Activated CD8-positive, alpha-beta memory T cell treated with anti-CD3 and anti-CD28 coated beads, Interleukin-2, amount 10 ng/mL, durations not matched to agents 7 days and 5 days (primary cell): ENCODE measurements around the gene EIF4A2. TPM values are rescaled to one million over a fixed set of nuclear protein-coding genes. Genes with fewer than 3 reads are reported as not detected.
"Not testable (repeated sequence)": the region's sequence is repeated elsewhere in the genome, so short reads cannot be mapped to it uniquely, and the experiment has no call there.

Experiments used
- ATAC-seq: fragments of 150-1000 bp; cut with Tn5 transposase; one replicate; pipeline ENCODE4 v1.10.0; 2021; ENCODE audit warnings: moderate library complexity
- CTCF ChIA-PET: fragments of 350-600 bp; sonication (Branson Sonifier 250); formaldehyde crosslinking; loops from one replicate; lab custom pipeline; 2021; ENCODE audit warnings: antibody characterized with exemption; lab: Charles Lee
- DNase-seq: peaks from one replicate; pipeline ENCODE4 v3.0.0-alpha.2; 2020
- H3K27ac Mint-ChIP-seq: one replicate; pipeline ENCODE4 v1.8.0; 2021; ENCODE audit warnings: mild to moderate bottlenecking, mixed read lengths
- H3K27me3 Mint-ChIP-seq: one replicate; pipeline ENCODE4 v1.8.0; 2021; ENCODE audit warnings: mixed read lengths
- H3K36me3 Mint-ChIP-seq: one replicate; pipeline ENCODE4 v1.8.0; 2021; ENCODE audit warnings: mild to moderate bottlenecking, mixed read lengths
- H3K4me1 Mint-ChIP-seq: one replicate; pipeline ENCODE4 v1.8.0; 2021; ENCODE audit warnings: mixed read lengths
- H3K4me3 Mint-ChIP-seq: one replicate; pipeline ENCODE4 v1.8.0; 2021; ENCODE audit warnings: mild to moderate bottlenecking, moderate library complexity, mixed read lengths
- H3K9me3 Mint-ChIP-seq: one replicate; pipeline ENCODE4 v1.8.0; 2022; ENCODE audit warnings: low read depth, mixed read lengths
- total RNA-seq, 2 experiments: library from RNA; stranded (reverse); gene quantifications; one replicate each; pipeline ENCODE4 v1.2.3, GENCODE V29; 2021

EIF4A2 gene
- total RNA-seq, 2 experiments from 2014 or later, result 374 to 441 TPM

- H3K9me3 Mint-ChIP-seq, result no peaks in the 10 kb centered on the region
- H3K36me3 Mint-ChIP-seq, result peaks cover 87% of the 10 kb centered on the region
- H3K27me3 Mint-ChIP-seq, result no peaks in the 10 kb centered on the region
- ATAC-seq (no peak), DNase-seq (no peak)
- CTCF ChIA-PET, result interaction anchor here (1.2 kb wide), 1 partner anchor 17 kb away, joined by 3 read pairs; no protein-coding TSS in a partner anchor
- H3K4me1 Mint-ChIP-seq, result peaks cover 49% of the 10 kb centered on the region
- peak overlapping the region; percentile 100 for H3K27ac Mint-ChIP-seq
- H3K4me3 Mint-ChIP-seq, result peak overlapping the region; percentile 100
Observed at GRCh38 chr3:186788482-186789370, 5.3 kb downstream of the EIF4A2 start.

DNA sequence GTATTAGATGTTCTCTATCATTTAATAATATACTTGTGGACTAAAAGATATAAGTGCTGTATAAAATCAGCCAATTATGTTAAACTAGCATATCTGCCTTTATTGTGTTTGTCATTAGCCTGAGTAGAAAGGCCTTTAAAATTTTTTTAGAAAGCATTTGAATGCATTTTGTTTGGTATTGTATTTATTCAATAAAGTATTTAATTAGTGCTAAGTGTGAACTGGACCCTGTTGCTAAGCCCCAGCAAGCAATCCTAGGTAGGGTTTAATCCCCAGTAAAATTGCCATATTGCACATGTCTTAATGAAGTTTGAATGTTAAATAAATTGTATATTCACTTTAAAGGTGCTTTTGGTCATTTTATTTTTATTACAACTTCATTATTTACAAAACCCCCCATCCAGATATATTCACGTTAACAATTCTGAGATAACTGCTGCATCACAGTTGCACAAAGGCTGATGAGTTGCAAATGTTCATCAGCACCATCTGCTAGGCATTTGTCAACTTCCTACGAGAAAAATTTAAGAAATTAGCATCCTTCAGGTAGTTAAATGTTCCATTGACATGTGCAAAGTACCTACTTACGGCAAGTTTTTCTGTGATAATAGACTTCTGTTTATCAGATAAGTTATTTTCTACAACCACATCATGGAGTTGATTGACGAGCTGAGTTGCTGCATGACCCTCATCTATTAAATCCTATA, 6.3 kb downstream of the EIF4A2 start:
- DNase-seq, result no peak
- CTCF ChIA-PET, result interaction anchor here (0.9 kb wide), 1 partner anchor 32 kb away, joined by 3 read pairs; no protein-coding TSS in a partner anchor
- Mint-ChIP-seq H3K27me3 (no peaks in the 10 kb centered on the region), H3K9me3 (no peaks in the 10 kb centered on the region), H3K4me1 (peaks cover 48% of the 10 kb centered on the region), H3K4me3 (no peak overlapping the region), H3K36me3 (peaks cover 86% of the 10 kb centered on the region), H3K27ac (peak overlapping the region; percentile 100)
- ATAC-seq, result no peak

DNA sequence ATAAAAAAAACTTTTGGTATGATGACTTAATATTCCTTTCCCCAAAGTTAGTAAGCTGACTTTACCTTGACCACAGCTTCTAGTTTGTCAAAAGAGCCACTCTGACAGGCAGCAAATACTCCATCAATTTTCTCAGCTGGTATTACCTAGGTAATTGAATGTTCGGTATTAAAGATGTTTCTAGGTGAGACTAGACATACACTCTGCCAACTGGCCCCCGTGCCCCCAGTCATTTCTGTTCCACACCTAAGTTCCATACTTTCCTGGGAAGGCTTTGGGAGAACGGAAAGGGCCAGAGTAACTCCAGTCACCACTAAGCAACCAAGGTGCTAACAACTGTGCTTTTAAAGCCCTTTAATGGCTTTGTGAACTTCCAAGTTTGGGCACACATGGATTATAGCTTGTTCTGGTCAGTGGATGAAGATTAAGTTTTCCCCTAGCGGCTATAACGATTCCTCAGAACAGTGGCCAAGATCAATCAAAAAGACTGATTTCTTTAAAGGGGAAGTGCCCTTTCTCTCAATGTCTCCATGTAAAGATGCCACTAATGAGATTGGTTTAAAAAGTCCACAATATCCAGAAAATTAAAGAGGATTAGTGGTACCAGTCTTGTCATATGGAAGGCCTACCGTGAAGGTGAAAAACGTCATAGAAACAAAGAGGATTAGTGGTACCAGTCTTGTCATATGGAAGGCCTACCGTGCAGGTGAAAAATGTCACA, 7.0 kb downstream of the EIF4A2 start:
- peak overlapping the region; percentile 68 for H3K27ac Mint-ChIP-seq
- H3K4me1 Mint-ChIP-seq, result peaks cover 44% of the 10 kb centered on the region
- CTCF ChIA-PET, result interaction anchor here (0.9 kb wide), 1 partner anchor 31 kb away, joined by 3 read pairs; no protein-coding TSS in a partner anchor
- no peak overlapping the region for H3K4me3 Mint-ChIP-seq
- peaks cover 83% of the 10 kb centered on the region for H3K36me3 Mint-ChIP-seq
- H3K9me3 Mint-ChIP-seq, result no peaks in the 10 kb centered on the region
- ATAC-seq (peak; percentile 8), DNase-seq (no peak)
- H3K27me3 Mint-ChIP-seq, result no peaks in the 10 kb centered on the region

DNA sequence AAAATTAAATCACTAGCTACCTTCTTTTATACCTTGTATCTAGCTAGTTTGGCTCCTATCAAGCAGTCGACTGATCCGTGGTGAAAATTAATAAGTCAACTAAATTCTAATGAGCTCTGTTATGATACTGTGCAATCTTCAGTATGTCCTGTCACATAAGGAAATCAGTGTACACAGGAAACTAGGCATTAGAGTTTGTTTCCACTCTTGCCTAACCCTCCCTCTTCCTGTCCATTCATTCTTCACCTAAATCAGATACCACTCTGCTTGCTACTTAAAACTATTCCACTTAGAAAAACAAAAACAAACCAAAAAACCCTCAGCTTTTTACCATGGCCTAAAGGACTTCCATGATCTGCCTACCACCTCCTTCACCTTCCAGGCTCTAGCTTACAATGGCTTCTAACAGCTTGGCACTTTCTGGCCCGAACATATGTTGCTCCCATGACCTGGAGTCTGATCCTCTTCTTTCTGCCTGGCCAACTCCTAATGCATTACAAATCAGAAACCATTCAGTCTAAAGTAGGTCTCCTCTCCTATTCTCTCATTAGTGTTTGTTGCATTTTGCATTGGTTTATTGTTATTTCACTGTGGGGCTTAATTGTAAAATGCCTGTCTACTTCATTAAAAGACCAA, 15.0 kb downstream of the EIF4A2 start:
- CTCF ChIA-PET, result interaction anchor here (1.2 to 3.6 kb wide), 3 partner anchors 15 to 183 kb away, joined by 3 to 24 read pairs (median 11); partner anchors contain the start of gene EIF4A2
- Mint-ChIP-seq H3K27ac (peak overlapping the region; percentile 50), H3K4me3 (no peak overlapping the region), H3K9me3 (no peaks in the 10 kb centered on the region), H3K27me3 (no peaks in the 10 kb centered on the region), H3K36me3 (peaks cover 72% of the 10 kb centered on the region), H3K4me1 (peaks cover 47% of the 10 kb centered on the region)
- DNase-seq (no peak), ATAC-seq (peak; percentile 50)

DNA sequence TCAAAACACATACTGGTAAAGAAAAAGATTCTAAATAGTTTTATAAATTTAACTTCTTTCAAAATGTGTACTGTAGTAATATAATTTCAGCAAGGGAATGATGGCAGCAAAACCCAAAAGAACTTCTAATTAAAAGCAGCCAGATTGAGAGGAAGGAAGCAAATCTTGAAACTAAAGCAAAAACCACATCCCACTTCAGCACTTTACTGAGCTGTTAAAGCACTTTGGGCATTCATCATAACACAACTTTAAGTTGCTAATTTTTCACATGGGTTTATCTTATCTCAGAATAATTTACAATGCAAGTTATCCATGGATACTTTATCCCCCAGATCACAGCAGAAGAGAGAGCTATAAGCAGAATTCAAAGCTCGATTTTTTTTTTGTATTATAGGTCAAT, 16.9 kb downstream of the EIF4A2 start:
- H3K4me1 Mint-ChIP-seq, result peaks cover 59% of the 10 kb centered on the region
- DNase-seq, result no peak
- peak; percentile 51 for ATAC-seq
- H3K4me3 Mint-ChIP-seq, result no peak overlapping the region
- CTCF ChIA-PET, result interaction anchor here (0.7 to 3.6 kb wide), 6 partner anchors 8 to 186 kb away, joined by 3 to 24 read pairs (median 3); no protein-coding TSS in a partner anchor
- no peaks in the 10 kb centered on the region for H3K27me3 Mint-ChIP-seq
- H3K27ac Mint-ChIP-seq, result peak overlapping the region; percentile 67
- peaks cover 70% of the 10 kb centered on the region for H3K36me3 Mint-ChIP-seq
- H3K9me3 Mint-ChIP-seq, result no peaks in the 10 kb centered on the region

DNA sequence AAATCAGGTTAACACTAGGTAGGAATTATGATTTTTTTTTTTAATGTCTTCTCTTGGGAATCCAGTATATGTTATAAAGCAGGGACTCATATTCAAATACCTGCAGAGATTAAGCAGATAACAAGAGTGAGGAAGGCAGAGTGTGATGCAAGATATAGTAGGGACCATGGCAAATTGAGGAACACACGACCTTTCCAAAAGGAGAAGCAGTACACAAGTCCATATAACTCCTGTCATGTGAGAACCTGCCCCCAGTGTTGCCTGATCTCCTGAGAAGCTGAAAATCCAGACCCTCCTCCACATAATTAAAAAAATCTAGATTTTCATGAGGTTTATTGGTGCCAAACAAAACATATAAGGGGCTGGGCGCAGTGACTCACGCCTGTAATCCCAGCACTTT, 19.3 kb downstream of the EIF4A2 start:
- Mint-ChIP-seq H3K4me3 (no peak overlapping the region), H3K9me3 (no peaks in the 10 kb centered on the region), H3K4me1 (peaks cover 67% of the 10 kb centered on the region), H3K27ac (peak overlapping the region; percentile 30), H3K36me3 (peaks cover 53% of the 10 kb centered on the region), H3K27me3 (no peaks in the 10 kb centered on the region)
- DNase-seq (no peak), ATAC-seq (no peak)
- CTCF ChIA-PET, result interaction anchor here (0.6 kb wide), 1 partner anchor 20 kb away, joined by 4 read pairs; no protein-coding TSS in a partner anchor

GRCh38 chr3:186803447-186803846, 20.1 kb downstream of the EIF4A2 start:
- not testable (repeated sequence) for DNase-seq, H3K4me3 Mint-ChIP-seq, H3K9me3 Mint-ChIP-seq, ATAC-seq, H3K27ac Mint-ChIP-seq, H3K27me3 Mint-ChIP-seq
- Mint-ChIP-seq H3K36me3 (peaks cover 48% of the 10 kb centered on the region), H3K4me1 (peaks cover 63% of the 10 kb centered on the region)
- CTCF ChIA-PET, result interaction anchor here (1.4 kb wide), 1 partner anchor 11 kb away, joined by 3 read pairs; no protein-coding TSS in a partner anchor

DNA sequence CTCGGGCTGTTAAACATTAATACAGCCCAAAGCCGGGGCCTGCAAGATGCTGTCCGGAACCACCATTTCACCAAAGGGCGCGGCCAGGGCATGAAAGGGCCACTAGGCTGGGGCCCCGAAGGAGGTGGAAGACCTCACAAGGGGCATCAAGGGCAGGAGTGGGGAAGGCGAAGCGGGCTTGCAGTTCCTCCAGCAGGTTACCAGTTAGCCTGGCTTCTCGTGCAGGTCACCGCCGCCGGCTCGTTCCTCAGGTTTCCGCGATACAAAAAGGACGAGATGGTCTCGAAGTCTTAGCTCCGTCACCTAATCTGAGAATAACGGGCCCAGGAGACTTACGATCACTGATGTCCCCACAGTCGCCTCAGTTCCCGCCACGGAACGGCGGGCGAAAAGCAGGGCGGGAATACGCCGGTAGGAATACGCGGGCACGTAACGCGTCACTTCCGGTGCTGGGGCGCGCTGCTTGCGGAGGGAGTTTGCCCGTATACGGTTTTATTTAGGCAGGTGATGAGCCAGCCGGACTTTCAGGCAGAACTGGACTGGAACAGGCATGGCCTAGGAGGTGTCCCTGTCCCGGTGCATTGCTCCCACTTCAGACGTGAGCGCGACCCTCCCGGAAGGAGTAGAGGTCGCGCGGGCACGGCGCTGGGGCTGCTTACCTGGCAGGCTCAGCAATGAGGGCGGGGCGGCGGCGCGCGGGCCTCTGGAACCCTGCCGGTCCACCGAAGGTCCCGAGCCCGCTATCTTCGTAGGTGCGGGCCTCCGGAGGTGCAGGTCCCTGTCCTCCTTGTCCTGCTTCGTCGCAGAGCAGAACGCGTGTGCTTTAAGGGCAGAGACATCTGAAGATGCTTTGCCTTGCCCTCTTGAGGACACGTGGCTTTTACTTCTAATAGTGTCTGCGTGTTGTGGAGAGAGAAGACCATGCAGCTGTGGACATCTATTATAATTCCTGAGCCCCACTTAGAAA, 23.0 kb downstream of the EIF4A2 start, which contains the start of gene RFC4:
TSS of gene RFC4 (minus strand) at position 394 of the 967 bp plus-strand sequence. CDS start 1,769 bp downstream, outside the sequence.
- Mint-ChIP-seq H3K9me3 (no peaks in the 10 kb centered on the region), H3K36me3 (peaks cover 26% of the 10 kb centered on the region), H3K27me3 (no peaks in the 10 kb centered on the region), H3K4me1 (peaks cover 39% of the 10 kb centered on the region), H3K4me3 (peak within 1 kb of the TSS; percentile 92), H3K27ac (peak within 1 kb of the TSS; percentile 95)
- CTCF ChIA-PET, result interaction anchor here (0.6 to 5.1 kb wide), 14 partner anchors 9 to 359 kb away, joined by 3 to 32 read pairs (median 4); partner anchors contain the start of gene EIF4A2
- ATAC-seq (peak; percentile 84), DNase-seq (peak; percentile 89)

- H3K27ac Mint-ChIP-seq, result peak overlapping the region; percentile 95
- peaks cover 36% of the 10 kb centered on the region for H3K4me1 Mint-ChIP-seq
- no peaks in the 10 kb centered on the region for H3K9me3 Mint-ChIP-seq
- CTCF ChIA-PET, result interaction anchor here (0.7 to 5.1 kb wide), 6 partner anchors 13 to 192 kb away, joined by 3 to 32 read pairs (median 4); no protein-coding TSS in a partner anchor
- peaks cover 25% of the 10 kb centered on the region for H3K36me3 Mint-ChIP-seq
- ATAC-seq (peak; percentile 9), DNase-seq (no peak)
- peak overlapping the region; percentile 92 for H3K4me3 Mint-ChIP-seq
- H3K27me3 Mint-ChIP-seq, result no peaks in the 10 kb centered on the region
Observed at GRCh38 chr3:186807231-186807630, 23.9 kb downstream of the EIF4A2 start.

GRCh38 chr3:186810336-186810996, 27.1 kb downstream of the EIF4A2 start:
- CTCF ChIA-PET, result interaction anchor here (1.6 kb wide), 1 partner anchor 11 kb away, joined by 8 read pairs; no protein-coding TSS in a partner anchor
- Mint-ChIP-seq H3K27me3 (no peaks in the 10 kb centered on the region), H3K27ac (no peak overlapping the region), H3K4me3 (no peak overlapping the region), H3K4me1 (peaks cover 17% of the 10 kb centered on the region), H3K36me3 (peaks cover 1% of the 10 kb centered on the region), H3K9me3 (no peaks in the 10 kb centered on the region)
- DNase-seq, result no peak
- no peak for ATAC-seq

- not testable (repeated sequence) for DNase-seq, H3K4me3 Mint-ChIP-seq, ATAC-seq, H3K36me3 Mint-ChIP-seq, H3K27me3 Mint-ChIP-seq, H3K27ac Mint-ChIP-seq, H3K9me3 Mint-ChIP-seq
- CTCF ChIA-PET, result interaction anchor here (1.6 kb wide), 1 partner anchor 10 kb away, joined by 8 read pairs; no protein-coding TSS in a partner anchor
- H3K4me1 Mint-ChIP-seq, result peaks cover 18% of the 10 kb centered on the region
Observed at GRCh38 chr3:186811313-186811712, 27.9 kb downstream of the EIF4A2 start.
